NB4 (cell line): ENCODE data around the gene C12orf75.

Source experiments
- DNase-seq: peaks from one replicate; pipeline ENCODE4 v3.0.0; 2010; ENCODE audit warnings: low read depth
- H3K4me3 ChIP-seq: one replicate; pipeline ENCODE4 v1.5.1; 2011; ENCODE audit warnings: mild to moderate bottlenecking, low read depth, low read length, moderate library complexity
- MYC ChIP-seq: IDR thresholded peaks from 2 replicates; pipeline ENCODE4 v1.6.1; 2011; ENCODE audit warnings: low read depth, low read length
- POLR2A ChIP-seq: IDR thresholded peaks from 2 replicates; pipeline ENCODE4 v1.6.1; 2011; ENCODE audit warnings: mild to moderate bottlenecking; ENCODE audit not compliant: insufficient read length; ENCODE audit errors: extremely low read depth
- TF ChIP-seq, protein P1 (sequence below): IDR thresholded peaks from 2 replicates; pipeline ENCODE4 v1.6.1; 2011; ENCODE audit warnings: low read depth, low read length
- TF ChIP-seq, protein P2 (sequence below): IDR thresholded peaks from one replicate; pipeline ENCODE4 v1.5.1; 2012; ENCODE audit warnings: low read depth, low read length

C12orf75 gene

GRCh38 chr12:105351523-105351922 lies 21.0 kb downstream of the C12orf75 start:
- no peak for DNase-seq
- TF ChIP-seq, protein P1, sequence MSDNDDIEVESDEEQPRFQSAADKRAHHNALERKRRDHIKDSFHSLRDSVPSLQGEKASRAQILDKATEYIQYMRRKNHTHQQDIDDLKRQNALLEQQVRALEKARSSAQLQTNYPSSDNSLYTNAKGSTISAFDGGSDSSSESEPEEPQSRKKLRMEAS, result no peak
- TF ChIP-seq POLR2A (no peak), MYC (no peak)
- TF ChIP-seq, protein P2, sequence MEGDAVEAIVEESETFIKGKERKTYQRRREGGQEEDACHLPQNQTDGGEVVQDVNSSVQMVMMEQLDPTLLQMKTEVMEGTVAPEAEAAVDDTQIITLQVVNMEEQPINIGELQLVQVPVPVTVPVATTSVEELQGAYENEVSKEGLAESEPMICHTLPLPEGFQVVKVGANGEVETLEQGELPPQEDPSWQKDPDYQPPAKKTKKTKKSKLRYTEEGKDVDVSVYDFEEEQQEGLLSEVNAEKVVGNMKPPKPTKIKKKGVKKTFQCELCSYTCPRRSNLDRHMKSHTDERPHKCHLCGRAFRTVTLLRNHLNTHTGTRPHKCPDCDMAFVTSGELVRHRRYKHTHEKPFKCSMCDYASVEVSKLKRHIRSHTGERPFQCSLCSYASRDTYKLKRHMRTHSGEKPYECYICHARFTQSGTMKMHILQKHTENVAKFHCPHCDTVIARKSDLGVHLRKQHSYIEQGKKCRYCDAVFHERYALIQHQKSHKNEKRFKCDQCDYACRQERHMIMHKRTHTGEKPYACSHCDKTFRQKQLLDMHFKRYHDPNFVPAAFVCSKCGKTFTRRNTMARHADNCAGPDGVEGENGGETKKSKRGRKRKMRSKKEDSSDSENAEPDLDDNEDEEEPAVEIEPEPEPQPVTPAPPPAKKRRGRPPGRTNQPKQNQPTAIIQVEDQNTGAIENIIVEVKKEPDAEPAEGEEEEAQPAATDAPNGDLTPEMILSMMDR, result no peak
- no peak overlapping the region for H3K4me3 ChIP-seq

GRCh38 chr12:105352052-105352451 lies 21.6 kb downstream of the C12orf75 start:
- DNase-seq, result peak; percentile 50
- H3K4me3 ChIP-seq, result no peak overlapping the region
- TF ChIP-seq MYC (no peak), POLR2A (no peak)
- TF ChIP-seq, protein P1, result no peak
- TF ChIP-seq, protein P2, result no peak

GRCh38 chr12:105352940-105353635 lies 22.6 kb downstream of the C12orf75 start:
- no peak for DNase-seq
- H3K4me3 ChIP-seq, result no peak overlapping the region

GRCh38 chr12:105355752-105356151 lies 25.3 kb downstream of the C12orf75 start:
- no peak overlapping the region for H3K4me3 ChIP-seq
- TF ChIP-seq MYC (no peak), POLR2A (no peak)
- TF ChIP-seq, protein P1, result no peak
- TF ChIP-seq, protein P2, result no peak
- DNase-seq, result no peak

More at GRCh38 chr12:105352940-105353635, 22.6 kb downstream of the C12orf75 start:
- TF ChIP-seq POLR2A (no peak), MYC (no peak)
- TF ChIP-seq, protein P2, result no peak
- TF ChIP-seq, protein P1, result no peak

GRCh38 chr12:105357162-105357691 lies 26.7 kb downstream of the C12orf75 start:
- DNase-seq, result no peak
- no peak overlapping the region for H3K4me3 ChIP-seq
- TF ChIP-seq, protein P2, result no peak
- no peak for TF ChIP-seq POLR2A
- TF ChIP-seq, protein P1, result no peak
- no peak for TF ChIP-seq MYC
